ENCODE results near the gene ZNF846.
"Not testable (repeated sequence)": the region's sequence is repeated elsewhere in the genome, so short reads cannot be mapped to it uniquely, and the experiment has no call there.

ZNF846 gene

DNA sequence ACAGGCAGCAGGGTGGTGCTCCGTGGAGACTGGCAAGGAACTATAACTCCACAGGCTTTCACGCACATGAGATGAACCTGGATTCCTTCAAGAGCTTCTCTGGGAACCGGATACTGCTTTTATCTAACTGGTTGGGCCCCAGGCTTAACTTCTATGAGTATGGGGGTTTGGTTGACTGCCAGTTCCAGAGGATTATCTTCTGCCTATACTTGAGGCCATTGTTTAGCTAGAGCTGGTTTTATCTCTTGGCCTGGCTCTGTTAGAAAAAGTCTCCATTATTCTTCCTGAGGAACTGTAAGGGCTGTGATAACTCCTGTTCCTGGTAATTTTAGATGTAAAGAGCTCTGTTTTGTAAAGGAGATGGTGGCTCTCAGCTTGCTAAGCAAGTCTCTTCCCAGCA, 40.9 kb downstream of the ZNF846 start:
- no peaks in the 10 kb centered on the region for H3K4me1 ChIP-seq (ENCODE audit: low read length)
- no peak overlapping the region for H3K27ac ChIP-seq (ENCODE audit: low read length)
- H3K27me3 ChIP-seq (replicated peaks; ENCODE audit: insufficient read depth, low read length) = no peaks in the 10 kb centered on the region; the same call in none of the 2 replicates
- H3K36me3 ChIP-seq (replicated peaks; ENCODE audit: insufficient read depth, low read length) = no peaks in the 10 kb centered on the region
- no peak for TF ChIP-seq EZH2phosphoT487 (IDR thresholded peaks at IDR 0.05; ENCODE audit: low read length)
- TF ChIP-seq, protein P1, sequence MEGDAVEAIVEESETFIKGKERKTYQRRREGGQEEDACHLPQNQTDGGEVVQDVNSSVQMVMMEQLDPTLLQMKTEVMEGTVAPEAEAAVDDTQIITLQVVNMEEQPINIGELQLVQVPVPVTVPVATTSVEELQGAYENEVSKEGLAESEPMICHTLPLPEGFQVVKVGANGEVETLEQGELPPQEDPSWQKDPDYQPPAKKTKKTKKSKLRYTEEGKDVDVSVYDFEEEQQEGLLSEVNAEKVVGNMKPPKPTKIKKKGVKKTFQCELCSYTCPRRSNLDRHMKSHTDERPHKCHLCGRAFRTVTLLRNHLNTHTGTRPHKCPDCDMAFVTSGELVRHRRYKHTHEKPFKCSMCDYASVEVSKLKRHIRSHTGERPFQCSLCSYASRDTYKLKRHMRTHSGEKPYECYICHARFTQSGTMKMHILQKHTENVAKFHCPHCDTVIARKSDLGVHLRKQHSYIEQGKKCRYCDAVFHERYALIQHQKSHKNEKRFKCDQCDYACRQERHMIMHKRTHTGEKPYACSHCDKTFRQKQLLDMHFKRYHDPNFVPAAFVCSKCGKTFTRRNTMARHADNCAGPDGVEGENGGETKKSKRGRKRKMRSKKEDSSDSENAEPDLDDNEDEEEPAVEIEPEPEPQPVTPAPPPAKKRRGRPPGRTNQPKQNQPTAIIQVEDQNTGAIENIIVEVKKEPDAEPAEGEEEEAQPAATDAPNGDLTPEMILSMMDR (IDR thresholded peaks at IDR 0.05; ENCODE audit: low read length) = no peak
- TF ChIP-seq EZH2 (optimal IDR thresholded peaks at IDR 0.05; ENCODE audit: low read depth, low read length) = no peak
- H4K20me1 ChIP-seq (ENCODE audit: insufficient read depth, low read length) = no peaks in the 10 kb centered on the region
- no peaks in the 10 kb centered on the region for H3K79me2 ChIP-seq (ENCODE audit: low read length)
- H3K4me3 ChIP-seq (ENCODE audit: low read length) = no peak overlapping the region
- H2AFZ ChIP-seq (ENCODE audit: low read length) = no peak overlapping the region
- H3K4me2 ChIP-seq (ENCODE audit: low read depth, low read length) = no peak overlapping the region
- H3K9me2 ChIP-seq (replicated peaks; ENCODE audit: insufficient read depth, low read length) = no peaks in the 10 kb centered on the region
- H3F3A ChIP-seq (ENCODE audit: insufficient read depth, low read length) = no peaks in the 10 kb centered on the region
- H3K9me3 ChIP-seq (replicated peaks; ENCODE audit: insufficient read depth, low read length) = no peaks in the 10 kb centered on the region
- DNase-seq = no peak
- H3K9ac ChIP-seq (ENCODE audit: low read length) = no peak overlapping the region

DNA sequence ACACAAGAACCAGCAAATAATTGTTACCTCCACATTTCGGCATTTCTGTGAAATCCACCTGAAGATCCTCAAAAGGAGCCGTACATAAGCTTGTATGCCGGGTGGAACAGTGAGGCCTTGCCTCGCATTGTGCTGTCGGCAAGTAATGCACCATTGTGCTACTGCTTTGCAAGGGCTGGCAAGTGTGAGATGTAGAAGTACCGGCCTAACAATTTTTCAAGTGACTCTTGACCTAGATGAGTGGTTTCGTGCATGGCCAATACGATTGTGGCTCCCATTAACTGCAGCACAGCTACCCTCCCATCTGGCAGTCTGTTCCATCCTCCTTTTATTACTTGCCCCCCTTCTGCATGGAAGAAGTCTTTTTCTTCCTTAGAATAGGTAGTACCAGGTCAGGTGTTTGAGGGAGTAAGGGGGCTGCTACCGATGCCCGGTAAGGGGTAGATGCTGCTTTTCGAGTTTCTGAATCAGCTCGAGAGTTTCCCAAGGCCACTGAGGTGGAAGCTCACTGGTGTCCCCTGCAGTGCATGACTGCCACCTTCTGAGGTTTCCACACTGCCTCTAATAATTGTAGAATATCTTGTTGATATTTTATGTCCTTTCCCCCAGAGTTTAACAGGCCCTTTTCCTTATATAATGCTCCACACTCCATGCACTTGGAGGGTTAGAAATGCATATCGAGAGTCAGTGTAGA, 42.9 kb downstream of the ZNF846 start:
- not testable (repeated sequence) for DNase-seq; H3K79me2 ChIP-seq (ENCODE audit: low read length); H3K4me1 ChIP-seq (ENCODE audit: low read length); H3K9me3 ChIP-seq (replicated peaks; ENCODE audit: insufficient read depth, low read length); H3K4me2 ChIP-seq (ENCODE audit: low read depth, low read length); H3K9me2 ChIP-seq (replicated peaks; ENCODE audit: insufficient read depth, low read length); H3K36me3 ChIP-seq (replicated peaks; ENCODE audit: insufficient read depth, low read length); H3K9ac ChIP-seq (ENCODE audit: low read length); H3K27ac ChIP-seq (ENCODE audit: low read length); H2AFZ ChIP-seq (ENCODE audit: low read length); H3K27me3 ChIP-seq (replicated peaks; ENCODE audit: insufficient read depth, low read length); H3K4me3 ChIP-seq (ENCODE audit: low read length); H3F3A ChIP-seq (ENCODE audit: insufficient read depth, low read length); H4K20me1 ChIP-seq (ENCODE audit: insufficient read depth, low read length)

DNA sequence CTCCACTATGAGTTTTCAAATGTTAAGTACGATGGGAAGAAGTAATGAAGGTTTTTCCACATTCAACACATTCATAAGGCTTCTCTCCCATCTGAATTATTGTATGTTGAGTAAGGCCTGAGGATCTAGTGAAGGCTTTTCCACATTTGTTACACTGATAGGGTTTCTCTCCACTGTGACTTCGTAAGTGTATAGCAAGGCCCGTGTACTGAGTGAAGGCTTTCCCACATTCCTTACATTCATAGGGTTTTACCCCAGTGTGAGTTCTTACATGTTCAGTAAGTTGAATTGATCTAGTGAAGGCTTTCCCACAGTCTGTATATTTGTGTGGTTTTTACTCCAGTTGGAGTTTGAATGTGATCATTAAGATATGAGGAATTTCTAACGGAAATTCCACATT, 44.4 kb downstream of the ZNF846 start:
- no peaks in the 10 kb centered on the region for H3K9me3 ChIP-seq (replicated peaks; ENCODE audit: insufficient read depth, low read length)
- TF ChIP-seq EZH2phosphoT487 (IDR thresholded peaks at IDR 0.05; ENCODE audit: low read length) (no peak), EZH2 (optimal IDR thresholded peaks at IDR 0.05; ENCODE audit: low read depth, low read length) (no peak)
- TF ChIP-seq, protein P1 (IDR thresholded peaks at IDR 0.05; ENCODE audit: low read length) = no peak
- H3K9me2 ChIP-seq (replicated peaks; ENCODE audit: insufficient read depth, low read length) = no peaks in the 10 kb centered on the region

DNA sequence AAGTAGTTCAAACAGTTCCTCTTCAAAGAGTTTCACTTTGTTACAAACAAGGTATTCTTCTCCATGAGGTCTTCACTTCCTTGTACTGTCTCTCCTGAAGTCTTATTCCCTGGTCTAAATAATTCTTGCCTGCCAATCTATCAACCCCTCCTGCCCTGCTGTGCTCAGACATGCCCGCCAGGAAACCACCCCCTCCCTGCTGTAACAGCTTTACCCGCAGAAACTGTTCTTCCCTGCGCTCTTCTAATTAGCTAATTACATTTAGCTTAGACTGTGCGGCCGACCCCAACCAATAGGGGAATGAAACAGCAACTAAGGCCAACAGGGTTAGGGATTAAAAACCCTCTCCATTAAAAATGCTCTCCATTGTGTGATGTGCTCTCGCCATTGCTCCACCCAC, 46.7 kb downstream of the ZNF846 start:
- DNase-seq = no peak
- H3K36me3 ChIP-seq (replicated peaks; ENCODE audit: insufficient read depth, low read length) = no peaks in the 10 kb centered on the region
- no peak overlapping the region for H3K9ac ChIP-seq (ENCODE audit: low read length)
- no peak overlapping the region for H2AFZ ChIP-seq (ENCODE audit: low read length)
- H3F3A ChIP-seq (ENCODE audit: insufficient read depth, low read length) = no peaks in the 10 kb centered on the region
- no peaks in the 10 kb centered on the region for H3K9me3 ChIP-seq (replicated peaks; ENCODE audit: insufficient read depth, low read length)
- no peaks in the 10 kb centered on the region for H4K20me1 ChIP-seq (ENCODE audit: insufficient read depth, low read length)
- H3K4me1 ChIP-seq (ENCODE audit: low read length) = no peaks in the 10 kb centered on the region
- H3K79me2 ChIP-seq (ENCODE audit: low read length) = no peaks in the 10 kb centered on the region
- no peaks in the 10 kb centered on the region for H3K9me2 ChIP-seq (replicated peaks; ENCODE audit: insufficient read depth, low read length)
- no peak overlapping the region for H3K27ac ChIP-seq (ENCODE audit: low read length)
- H3K4me2 ChIP-seq (ENCODE audit: low read depth, low read length) = no peak overlapping the region
- no peaks in the 10 kb centered on the region for H3K27me3 ChIP-seq (replicated peaks; ENCODE audit: insufficient read depth, low read length)
- H3K4me3 ChIP-seq (ENCODE audit: low read length) = no peak overlapping the region
- TF ChIP-seq EZH2 (optimal IDR thresholded peaks at IDR 0.05; ENCODE audit: low read depth, low read length) (no peak), EZH2phosphoT487 (IDR thresholded peaks at IDR 0.05; ENCODE audit: low read length) (no peak)
- TF ChIP-seq, protein P1 (IDR thresholded peaks at IDR 0.05; ENCODE audit: low read length) = no peak

More for the DNA sequence above, 44.4 kb downstream of the ZNF846 start:
- H3K4me3 ChIP-seq (ENCODE audit: low read length) = no peak overlapping the region
- H4K20me1 ChIP-seq (ENCODE audit: insufficient read depth, low read length) = no peaks in the 10 kb centered on the region
- H2AFZ ChIP-seq (ENCODE audit: low read length) = no peak overlapping the region
- H3K36me3 ChIP-seq (replicated peaks; ENCODE audit: insufficient read depth, low read length) = no peaks in the 10 kb centered on the region
- no peak overlapping the region for H3K9ac ChIP-seq (ENCODE audit: low read length)
- no peak for DNase-seq
- H3F3A ChIP-seq (ENCODE audit: insufficient read depth, low read length) = no peaks in the 10 kb centered on the region
- no peaks in the 10 kb centered on the region for H3K79me2 ChIP-seq (ENCODE audit: low read length)
- no peak overlapping the region for H3K27ac ChIP-seq (ENCODE audit: low read length)
- no peak overlapping the region for H3K4me2 ChIP-seq (ENCODE audit: low read depth, low read length)
- no peaks in the 10 kb centered on the region for H3K27me3 ChIP-seq (replicated peaks; ENCODE audit: insufficient read depth, low read length)
- no peaks in the 10 kb centered on the region for H3K4me1 ChIP-seq (ENCODE audit: low read length)

All from MM.1S (cell line).